NCI-H1417 treated with DMSO at 0.1 percent for 48 hours (cell line): ENCODE measurements around the gene NOS3.

Experiments used
- DNase-seq: peaks from one replicate; lab custom pipeline; 2025; lab: John Stamatoyannopoulos, UW

NOS3 gene

DNA sequence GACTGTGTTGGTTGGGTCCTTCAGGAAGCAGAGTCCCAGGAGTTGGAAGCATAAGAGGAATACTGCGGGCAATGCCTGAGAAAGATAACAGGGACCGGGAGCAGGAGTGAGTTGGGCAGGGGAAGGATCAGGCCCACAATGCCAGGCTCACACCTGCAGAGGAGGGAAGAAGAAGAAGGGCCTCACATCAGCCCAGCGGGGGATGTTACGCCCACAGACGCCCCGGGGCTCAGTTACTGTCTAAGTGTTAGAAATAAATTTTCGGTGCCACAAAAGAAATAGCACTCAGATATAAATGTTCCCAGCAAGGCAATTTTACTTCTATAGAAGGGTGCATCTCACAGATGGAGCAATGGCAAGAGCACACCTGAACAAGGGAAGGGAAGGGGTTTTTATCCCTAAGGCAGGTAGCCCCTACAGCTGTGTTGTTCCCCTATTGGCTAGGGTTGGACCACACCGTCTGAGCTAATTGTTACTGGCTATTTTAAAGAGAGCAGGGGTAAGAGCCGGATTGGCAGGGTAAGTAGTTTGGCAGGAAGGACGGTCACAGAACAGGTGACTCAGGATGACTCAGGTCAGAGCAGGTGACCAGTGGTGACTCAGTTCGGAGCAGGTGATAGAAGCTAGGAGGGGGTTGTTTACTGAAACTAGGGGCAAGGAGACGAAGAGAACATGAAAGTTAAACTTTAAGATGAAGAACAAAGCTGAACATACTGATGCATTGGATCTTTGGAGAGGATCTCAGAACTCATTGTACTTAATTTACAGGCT lies at the start of gene NOS3:
Gene NOS3 (plus strand): TSS at position 602 of the 771 bp plus-strand sequence. CDS start 2,787 bp downstream, outside the sequence.
- no peak for DNase-seq

DNA sequence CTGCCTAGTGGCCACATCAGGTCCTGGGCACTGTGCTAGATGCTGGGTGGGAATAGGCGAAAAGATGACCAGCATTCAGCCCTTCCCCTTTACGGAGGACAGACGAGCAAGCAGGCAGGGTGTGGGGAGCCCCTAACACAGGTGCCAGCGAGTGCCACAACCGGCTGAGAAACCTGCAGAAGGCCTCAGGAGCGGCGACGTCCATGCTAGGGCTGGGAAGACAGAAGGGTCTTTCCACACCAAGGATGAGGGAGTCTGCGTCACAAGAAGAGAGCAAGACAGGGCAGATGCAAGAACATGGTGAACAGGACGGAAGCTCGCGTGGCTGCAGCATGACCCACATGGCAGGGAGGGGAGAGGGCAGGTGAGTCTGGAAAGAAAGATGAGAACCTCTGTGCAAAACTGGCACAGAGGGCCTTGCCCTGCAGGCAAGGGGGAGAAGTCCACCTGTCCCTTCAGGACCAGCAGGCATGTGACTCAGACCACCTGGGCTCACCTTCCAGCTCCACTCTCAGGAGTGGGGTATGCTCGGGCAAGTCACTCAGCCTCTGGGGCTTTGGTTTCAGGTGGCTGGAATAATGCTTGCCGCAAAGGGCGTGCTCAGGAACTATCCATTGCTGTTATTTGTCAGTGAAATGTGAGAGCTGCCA lies 49.3 kb upstream of the NOS3 start:
- DNase-seq = no peak

DNA sequence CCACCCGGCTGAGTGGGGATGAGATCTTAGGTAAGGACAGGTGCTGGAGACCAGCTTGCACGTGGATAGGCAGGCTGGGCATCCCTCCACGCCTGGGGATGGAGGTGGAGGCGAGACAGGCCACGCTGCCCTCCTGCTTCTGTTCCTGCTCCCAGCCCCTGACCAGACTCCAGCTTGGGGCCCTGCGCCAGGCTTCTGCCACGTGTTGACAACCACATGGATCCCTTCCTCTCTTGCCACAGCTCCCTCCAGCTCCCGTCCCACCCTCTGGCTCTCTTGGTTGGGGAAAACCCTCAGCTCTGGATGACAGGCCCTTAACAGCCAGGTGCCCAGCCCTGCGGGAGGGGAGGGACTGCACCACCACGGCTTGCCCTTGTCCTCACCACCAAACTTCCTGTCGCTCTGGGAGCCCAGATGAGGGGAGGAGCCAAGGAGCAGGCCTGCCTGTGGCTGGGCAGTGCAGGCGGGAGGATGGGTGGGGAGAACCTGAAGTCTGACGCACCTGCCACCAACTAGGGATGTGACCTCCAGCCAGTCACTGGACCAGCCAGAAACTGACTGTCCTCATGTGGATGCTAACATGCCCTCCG lies 48.7 kb upstream of the NOS3 start:
- DNase-seq = no peak

DNA sequence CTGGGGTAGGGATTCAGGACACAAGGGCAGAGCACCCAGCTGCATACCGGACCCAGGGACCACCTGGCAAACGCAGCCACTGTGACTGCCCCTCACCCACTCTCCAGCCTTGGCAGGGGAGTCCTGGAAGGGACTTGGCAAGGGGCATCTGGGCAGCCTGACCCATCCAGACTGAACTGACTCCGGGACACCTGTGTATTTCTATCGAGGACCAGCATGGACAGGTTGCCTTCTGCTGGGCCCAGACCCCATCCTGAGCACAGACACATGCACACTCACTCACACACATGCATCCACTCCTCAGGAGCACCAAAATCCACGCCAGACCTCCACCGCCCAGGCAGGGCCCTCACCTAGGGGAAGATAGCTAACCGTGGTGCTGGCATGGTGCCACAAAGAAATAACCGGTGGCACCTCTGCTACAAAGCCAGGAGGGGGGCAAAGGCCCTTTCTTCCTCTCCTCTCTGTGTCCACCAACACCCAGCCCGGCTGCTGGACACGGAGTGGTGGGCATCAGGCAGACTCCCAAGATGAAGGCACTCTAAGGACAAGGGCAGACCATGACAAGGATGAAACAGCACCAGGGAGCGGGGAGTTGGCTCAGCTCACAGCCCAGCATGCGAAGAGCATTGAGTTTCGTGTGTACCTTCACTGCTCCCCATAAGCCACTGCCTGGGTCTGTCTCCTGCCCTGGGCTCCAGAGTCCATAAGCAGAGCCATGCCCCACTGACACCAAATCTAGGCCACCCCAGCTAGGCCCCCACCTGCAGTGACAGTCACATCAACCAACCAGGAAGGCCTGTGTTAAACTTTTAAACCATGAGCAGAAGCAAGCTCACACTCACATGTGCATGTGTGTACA lies 48.0 kb upstream of the NOS3 start:
- DNase-seq = no peak

DNA sequence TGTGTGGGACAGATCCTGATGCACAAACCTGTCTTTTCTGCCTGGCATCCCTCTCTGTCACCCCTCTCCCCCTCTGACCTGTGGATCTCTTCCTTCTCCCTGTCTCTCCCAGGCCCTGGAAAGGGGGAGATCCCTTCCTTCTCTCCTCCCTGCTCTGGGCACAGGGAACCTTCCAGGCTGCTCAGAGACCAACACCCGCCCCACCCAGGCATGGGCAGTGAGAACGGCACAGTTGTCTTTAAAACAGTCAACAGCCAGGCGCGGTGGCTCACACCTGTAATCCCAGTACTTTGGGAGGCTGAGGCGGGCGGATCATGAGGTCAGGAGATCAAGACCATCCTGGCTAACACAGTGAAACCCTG lies 47.4 kb upstream of the NOS3 start:
- no peak for DNase-seq

DNA sequence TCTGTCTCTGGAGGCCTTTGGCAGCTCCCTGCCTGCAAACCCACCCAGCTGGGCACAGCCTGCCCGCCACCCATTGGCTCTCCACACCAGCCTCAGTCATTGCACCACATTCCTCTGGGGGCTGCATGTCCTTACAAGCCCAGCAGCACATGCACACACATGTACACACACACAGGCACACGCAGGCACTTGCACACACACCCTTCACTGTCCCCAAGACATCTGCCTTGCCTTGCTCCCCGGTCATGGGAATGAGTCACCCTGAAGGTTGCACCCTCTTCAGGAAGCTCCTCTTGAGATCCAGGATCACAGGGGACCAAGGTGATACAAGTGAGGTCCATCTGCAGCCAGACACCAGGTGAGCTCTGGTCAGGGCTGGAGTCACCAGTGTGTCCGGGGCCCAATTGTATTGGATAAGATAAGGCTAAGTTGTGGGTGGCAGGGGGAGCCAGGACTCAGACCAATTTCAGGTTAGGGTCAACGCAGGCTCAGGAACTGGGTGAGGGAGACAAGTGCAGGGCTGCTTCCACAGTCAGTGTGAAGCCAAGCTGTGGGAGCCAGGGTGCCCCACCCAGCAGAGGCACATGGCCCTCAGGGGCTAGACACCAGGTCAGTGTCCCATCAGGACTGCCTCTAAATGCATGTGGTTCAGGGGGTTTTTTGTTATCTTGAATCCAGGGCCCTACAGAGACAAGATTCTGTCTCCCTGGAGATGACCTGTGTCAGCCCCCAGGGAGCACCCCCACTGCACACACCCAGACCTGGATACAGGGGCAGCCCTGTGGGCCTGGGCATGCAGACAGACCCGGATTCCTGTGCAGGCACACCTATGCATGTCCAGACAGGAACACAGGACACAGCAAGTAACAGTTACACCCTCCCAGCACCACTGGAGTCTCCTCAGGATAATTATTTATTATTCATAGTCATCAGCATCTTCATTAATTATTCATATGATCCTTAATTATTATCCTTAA lies 46.5 kb upstream of the NOS3 start:
- DNase-seq = no peak

DNA sequence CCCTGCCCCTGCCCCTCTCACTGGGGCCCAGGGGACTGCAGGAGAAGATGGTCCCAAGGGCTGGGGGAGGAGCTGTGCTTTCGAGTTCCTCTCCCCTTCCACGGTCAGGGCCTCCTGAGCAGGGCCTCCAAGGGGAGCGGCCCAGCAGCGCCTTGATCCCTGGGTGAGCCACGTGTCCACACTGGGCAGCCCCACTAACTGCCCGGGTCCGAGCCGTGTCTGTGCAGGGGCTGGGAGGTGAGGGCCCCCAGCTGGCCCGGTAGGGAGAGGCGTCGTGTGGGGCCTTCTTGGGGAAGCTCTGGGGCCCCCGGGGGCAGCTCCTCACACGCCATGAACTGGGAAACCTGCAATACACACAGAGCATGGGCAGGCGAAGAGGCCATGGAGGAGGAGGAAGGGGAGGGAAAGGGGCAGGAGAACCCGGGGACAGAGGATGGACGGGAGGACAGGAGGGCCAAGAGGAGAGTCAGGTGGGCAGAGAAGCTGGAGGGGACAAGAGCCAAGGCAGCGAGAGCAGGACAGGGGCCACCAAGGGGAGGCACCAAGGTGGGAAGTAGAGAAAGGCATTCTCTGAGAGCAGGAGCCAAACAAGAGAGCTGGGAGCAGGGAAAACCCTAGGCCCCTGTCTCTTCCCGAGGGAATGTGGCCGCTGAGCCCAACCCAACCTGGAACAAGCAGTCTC lies 45.5 kb upstream of the NOS3 start:
- DNase-seq = no peak

DNA sequence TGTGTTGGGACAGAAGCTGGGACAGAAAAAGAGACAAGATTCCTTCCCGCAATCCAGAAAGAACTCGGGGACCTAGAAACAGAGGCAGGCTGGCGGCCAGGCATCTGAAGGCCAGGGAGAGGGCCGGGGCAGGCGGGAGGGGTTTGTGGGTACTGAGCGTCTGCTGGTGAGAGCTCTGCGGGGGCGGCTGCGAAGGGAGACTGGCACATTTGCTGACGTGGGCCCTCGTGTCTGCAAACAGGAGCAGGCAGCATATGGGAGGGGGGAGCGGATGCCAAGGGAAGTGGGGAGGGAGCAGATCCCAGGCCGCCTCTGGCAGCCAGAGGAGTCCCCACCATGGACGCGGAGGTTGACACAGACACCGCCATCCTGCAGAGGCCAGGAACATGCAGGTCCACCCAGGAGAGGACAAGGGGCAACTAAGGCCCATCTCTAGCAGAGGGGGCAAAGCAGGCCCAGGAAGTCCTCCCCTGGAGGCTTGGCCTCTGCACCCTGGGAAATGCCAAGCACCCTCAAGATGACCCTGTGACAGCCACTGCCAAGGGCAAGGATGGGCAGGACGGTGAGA lies 44.9 kb upstream of the NOS3 start:
- DNase-seq = no peak

DNA sequence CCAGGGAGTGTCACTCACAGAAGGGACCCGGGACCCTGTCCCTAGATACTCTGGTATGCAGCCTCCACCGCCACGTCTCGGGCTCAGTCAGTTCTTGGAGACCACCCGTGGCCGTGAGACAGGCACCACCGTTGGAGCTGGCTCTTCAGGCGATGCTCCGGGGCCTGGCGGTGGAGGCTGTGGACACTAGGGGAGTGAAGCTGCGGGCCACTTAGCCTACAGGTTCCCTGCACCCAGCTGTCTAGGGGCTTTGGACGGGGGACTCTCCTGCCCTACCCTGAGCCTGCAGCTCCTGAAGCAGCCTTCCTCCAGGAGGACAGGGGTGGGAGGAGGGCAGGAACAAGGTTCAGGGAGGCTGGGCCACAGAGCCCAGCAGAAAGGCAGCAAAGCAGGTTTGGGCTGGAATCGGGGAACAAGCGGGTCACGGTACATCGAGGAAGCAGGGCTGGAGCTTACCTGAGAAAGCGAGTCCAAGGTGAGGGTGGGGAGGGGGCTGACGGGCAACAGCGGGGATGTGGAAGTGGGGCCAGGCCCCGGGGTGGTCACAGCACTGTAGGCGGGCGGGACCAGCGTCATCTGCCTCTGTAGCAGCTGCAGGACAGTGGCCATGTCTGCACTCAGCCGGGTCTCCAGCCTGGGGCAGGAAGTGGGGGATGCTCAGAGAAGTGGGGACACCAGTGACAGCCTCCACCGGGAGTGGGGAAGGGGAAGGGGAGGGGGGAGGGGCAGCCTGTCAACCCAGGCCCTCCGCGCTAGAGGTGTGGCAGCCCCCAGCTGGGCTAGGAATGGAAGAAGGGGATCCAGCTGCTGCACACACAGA lies 44.2 kb upstream of the NOS3 start:
- no peak for DNase-seq

DNA sequence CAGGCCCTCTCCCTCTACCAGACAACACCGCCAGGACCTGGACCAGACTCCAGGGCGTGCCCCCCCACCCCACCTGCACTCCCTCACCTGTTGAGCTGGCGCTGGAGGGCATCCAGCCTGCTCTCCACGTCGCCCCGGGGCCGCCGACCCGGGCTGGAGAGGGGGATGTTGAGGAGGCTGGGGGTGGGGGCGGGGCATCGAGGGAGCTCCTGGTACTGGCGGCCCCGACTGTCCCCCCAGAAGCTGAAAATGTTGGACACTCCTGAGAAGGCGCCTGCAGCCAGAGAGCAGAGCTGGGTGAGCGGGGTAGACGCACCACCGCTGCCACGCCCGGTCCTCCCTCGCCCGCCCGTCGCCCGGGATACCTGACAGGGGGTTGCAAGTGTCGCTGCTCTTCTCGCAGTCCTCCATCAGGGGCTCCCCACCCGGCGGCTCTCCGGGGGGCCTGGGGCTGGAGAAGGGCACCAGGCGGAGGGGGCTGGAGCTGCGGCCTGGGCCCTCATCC lies 43.5 kb upstream of the NOS3 start:
- DNase-seq = no peak

DNA sequence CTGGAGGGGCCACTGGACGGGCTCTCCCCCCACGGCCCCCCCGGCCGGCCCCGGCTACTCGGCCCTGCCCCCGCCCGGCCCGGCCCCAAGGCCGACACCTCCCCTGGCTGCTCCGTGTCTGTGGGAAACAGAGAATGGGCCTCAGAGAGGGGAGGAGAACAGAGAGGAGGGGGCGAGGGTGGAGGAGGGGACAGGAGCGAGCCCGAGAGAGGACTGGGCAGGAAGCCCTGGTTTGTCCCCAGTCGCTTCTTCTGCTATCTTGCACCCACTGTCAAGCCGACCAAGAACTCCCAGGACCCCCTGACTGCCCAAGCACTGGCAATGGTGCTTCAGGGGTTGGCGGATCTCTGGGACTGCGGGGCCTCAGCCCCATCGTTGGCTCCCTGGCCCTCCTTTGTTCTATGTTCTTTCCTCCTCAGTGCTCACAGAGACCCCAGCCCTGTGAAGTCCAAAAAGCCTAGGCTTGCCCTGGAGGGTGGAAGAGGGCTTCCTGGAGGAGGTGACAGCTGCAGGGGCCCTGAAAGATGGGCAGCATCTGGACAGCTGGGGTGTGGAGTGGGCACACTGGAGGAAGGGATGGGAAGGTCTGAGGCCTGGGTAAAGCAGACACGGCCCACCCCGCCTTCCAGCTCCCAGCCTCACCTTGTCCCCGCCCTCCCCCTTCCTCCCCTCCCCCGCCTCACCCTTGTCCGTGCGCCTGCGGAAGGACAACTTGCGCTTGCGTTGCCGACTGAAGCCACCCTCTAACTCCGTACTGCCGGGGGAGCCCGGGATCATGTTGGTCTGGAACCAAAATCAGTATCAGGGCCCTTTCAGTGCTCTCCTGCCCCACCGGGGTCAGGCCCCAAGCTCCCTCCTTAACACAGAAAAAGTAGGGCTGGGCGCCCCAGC lies 42.8 kb upstream of the NOS3 start:
- DNase-seq = no peak

DNA sequence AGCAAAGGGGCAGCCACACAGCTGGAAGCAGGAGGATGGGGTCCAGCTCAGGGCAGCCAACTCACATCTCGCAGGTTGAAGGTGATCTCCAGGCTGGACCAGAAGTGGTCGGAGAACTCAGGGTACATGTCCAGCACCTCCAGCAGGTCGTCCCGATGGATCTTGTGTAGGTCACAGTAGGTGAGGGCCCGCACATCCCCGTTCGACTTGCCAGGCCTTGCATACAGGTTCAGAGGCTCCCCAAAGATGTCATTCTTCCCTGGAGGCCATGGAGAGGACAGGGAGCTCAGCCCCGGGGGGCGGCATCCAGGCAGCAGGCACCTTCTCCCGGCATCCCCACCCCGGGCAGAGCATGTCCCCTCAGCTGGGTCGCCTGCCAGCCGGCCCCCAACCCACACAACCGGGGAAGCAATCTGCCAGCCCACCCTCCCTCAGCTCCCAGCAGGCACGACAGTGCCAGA lies 42.0 kb upstream of the NOS3 start:
- DNase-seq = no peak

DNA sequence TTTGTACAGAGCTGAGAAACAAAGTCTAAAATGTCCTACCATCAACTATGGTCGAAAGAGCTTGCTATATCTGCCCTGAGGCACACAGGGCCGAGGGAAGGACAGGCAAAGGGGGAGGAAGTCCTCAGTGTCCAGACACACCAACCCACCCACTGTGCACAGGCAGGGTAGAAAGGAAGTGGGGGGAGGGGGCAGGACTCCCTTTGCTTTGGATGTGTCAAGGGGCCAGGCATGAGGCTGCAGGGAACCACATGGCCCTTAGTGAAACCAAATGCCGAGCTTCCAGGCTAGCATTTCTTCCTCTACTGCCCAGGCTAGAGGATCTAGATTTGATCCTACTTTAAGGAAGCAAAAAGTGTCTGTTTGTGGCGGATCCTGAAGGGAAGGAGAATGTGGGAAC lies 41.3 kb upstream of the NOS3 start:
- DNase-seq = no peak

DNA sequence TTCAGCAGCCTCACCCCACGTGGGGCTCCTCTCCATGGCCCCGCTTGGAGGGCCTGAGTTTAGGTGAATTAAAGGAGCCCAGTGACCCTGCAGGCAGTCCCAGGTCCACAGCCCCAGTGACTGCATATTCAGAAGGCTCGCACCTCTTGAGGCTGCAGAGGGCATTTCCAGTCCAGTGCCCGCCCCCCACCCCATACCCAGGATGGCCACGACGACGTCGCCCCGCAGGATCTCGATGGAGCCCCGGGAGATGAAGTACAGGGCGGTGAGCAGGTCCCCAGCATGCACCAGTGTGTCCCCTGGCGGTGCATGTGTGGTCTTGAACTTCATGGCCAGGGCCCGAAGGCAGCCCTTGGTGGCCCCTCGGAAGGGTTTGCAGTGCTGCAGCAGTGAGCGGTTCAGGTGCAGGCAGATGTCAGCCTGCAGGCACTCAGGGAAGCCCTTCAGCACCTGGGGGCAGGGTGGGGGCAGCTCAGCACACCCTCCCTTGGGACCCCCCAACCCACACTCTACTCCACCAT lies 40.8 kb upstream of the NOS3 start:
- DNase-seq = no peak

DNA sequence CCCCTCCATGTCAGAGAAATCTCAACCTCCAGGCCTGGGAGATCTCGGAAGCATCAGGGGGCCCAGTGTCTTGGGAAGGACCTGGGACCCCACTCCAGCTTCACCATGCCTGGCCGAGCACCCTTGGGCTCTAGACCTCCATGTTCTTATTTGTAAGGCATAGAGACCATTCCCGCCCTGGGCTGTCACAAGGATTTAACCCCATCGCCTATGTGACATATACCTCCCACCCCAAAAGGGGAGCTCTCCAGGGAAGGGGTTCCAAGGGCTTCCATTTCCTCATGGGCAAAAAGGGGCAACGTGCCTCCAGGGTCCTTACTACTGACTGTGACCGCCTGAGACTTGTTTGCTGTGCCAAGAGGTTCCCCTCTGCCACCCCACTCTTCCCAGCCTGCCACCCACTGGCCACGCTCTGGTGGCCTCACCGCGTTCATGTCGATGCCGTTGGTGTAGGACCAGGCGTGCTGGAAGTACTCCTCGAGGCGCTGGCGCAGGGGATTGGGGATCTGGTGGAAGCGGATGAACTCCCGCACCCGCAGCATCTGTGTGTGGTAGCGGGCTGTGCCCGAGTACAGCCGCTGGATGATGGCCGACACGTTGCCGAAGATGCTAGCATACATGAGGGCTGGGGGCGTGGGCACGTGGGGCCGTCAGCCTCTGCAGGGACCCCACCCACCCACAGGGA lies 40.2 kb upstream of the NOS3 start:
- no peak for DNase-seq

DNA sequence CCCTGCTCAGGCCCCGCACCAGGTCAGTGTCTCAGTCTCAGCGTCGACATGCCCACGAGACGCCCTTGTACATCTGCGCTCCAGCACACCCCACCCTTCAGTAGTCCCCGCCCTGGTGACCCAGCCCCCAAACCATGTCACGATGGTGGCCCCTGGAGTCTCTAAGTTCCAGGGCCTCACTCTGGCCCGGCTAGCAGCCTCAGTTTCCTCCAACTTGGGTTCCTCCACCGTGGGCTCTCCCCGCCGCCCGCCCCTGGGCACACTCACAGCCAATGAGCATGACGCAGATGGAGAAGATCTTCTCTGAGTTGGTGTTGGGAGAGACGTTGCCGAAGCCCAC lies 39.7 kb upstream of the NOS3 start:
- no peak for DNase-seq

DNA sequence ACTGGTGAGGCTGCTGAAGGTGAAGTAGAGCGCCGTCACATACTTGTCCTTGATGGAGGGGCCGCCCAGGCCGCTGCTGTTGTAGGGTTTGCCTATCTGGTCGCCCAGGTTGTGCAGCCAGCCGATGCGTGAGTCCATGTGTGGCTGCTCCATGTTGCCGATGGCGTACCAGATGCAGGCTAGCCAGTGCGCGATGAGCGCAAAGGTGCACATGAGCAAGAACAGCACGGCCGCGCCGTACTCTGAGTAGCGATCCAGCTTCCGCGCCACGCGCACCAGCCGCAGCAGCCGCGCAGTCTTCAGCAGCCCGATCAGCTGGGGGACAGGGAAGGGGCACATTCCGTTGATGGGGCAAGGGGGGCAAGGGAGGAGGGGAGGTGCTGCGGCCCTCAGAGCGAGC lies 39.3 kb upstream of the NOS3 start:
- no peak for DNase-seq
